HG03460 (cell line): ENCODE data around the gene ATP10A.
"Not testable (repeated sequence)": the region's sequence is repeated elsewhere in the genome, so short reads cannot be mapped to it uniquely, and the experiment has no call there.

Experiments used
- ATAC-seq: cut with Tn5 transposase; IDR thresholded peaks from one replicate; pipeline ENCODE4 v1.9.1; 2021; ENCODE audit not compliant: unreplicated experiment

Gene ATP10A

GRCh38 chr15:25859838-25860645 lies 3.1 kb downstream of the ATP10A start:
- no peak for ATAC-seq

GRCh38 chr15:25858952-25859760 lies 4.0 kb downstream of the ATP10A start:
- ATAC-seq: no peak

- not testable (repeated sequence) for ATAC-seq
These were observed 7.1 kb downstream of the ATP10A start for GRCh38 chr15:25856059-25856458.

- no peak for ATAC-seq
These were observed 10.2 kb downstream of the ATP10A start for GRCh38 chr15:25852661-25853524.

GRCh38 chr15:25852027-25852426 lies 11.1 kb downstream of the ATP10A start:
- ATAC-seq: no peak

- ATAC-seq: peak; percentile 84
These were observed 12.7 kb downstream of the ATP10A start for GRCh38 chr15:25850154-25851111.

- no peak for ATAC-seq
These were observed 13.8 kb downstream of the ATP10A start for GRCh38 chr15:25849157-25849921.

- no peak for ATAC-seq
These were observed 14.4 kb downstream of the ATP10A start for GRCh38 chr15:25848784-25849156.

GRCh38 chr15:25848325-25848724 lies 14.8 kb downstream of the ATP10A start:
- no peak for ATAC-seq

GRCh38 chr15:25847051-25847450 lies 16.1 kb downstream of the ATP10A start:
- ATAC-seq: no peak

- no peak for ATAC-seq
These were observed 16.8 kb downstream of the ATP10A start for GRCh38 chr15:25846377-25846776.

GRCh38 chr15:25844981-25845680 lies 18.0 kb downstream of the ATP10A start:
- ATAC-seq: no peak

GRCh38 chr15:25844542-25844941 lies 18.6 kb downstream of the ATP10A start:
- ATAC-seq: no peak

- ATAC-seq: no peak
These were observed 19.1 kb downstream of the ATP10A start for GRCh38 chr15:25844076-25844475.

- ATAC-seq: no peak
These were observed 23.4 kb downstream of the ATP10A start for GRCh38 chr15:25839638-25840156.

- no peak for ATAC-seq
These were observed 24.3 kb downstream of the ATP10A start for GRCh38 chr15:25838871-25839195.

- no peak for ATAC-seq
These were observed 24.8 kb downstream of the ATP10A start for GRCh38 chr15:25838191-25838870.

GRCh38 chr15:25832158-25832557 lies 31.0 kb downstream of the ATP10A start:
- no peak for ATAC-seq
